HS-5 (cell line): ENCODE data around the gene ELP5.

Experiments
- DNase-seq: peaks from one replicate; pipeline ENCODE4 v3.0.0-alpha.2; 2012; ENCODE audit warnings: low read depth

ELP5 gene

GRCh38 chr17:7219229-7219811 is 32.7 kb upstream of the ELP5 start:
- DNase-seq: no peak

DNA sequence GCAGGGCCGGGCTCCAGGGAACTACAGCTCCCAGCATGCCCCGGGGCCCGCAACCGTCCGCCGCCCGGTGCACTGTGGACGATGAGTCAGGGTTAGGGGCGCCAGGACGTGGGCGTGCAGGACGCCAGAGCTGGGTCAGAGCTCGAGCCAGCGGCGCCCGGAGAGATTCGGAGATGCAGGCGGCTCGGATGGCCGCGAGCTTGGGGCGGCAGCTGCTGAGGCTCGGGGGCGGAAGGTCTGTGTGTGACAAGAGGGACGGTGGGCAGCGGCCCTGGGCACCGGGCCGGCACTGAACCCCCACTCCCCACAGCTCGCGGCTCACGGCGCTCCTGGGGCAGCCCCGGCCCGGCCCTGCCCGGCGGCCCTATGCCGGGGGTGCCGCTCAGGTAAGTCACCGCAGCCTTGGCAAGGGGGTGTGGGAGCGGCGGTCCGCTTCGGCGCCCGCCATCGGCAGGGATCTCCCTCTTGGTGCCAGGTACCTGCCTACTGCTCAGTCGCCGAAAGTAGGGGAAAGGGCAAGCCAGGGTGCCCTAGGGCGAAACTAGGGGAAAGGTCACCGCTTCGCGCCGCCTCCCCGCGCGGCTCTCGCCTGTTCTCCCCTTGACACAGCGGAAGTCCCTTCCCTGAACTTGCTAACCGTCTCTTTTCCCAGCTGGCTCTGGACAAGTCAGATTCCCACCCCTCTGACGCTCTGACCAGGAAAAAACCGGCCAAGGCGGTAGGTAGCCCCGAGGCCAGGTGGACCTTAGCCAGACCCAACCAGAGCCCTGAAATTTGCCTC is 32.0 kb upstream of the ELP5 start, which contains the start of the genes ACADVL and DLG4:
Gene ACADVL (plus strand): TSS at position 127 of the 781 bp plus-strand sequence. CDS start 47 bp downstream, at position 174.
Gene DLG4 (minus strand): TSS at position 25 of the 781 bp plus-strand sequence.
- DNase-seq: no peak

DNA sequence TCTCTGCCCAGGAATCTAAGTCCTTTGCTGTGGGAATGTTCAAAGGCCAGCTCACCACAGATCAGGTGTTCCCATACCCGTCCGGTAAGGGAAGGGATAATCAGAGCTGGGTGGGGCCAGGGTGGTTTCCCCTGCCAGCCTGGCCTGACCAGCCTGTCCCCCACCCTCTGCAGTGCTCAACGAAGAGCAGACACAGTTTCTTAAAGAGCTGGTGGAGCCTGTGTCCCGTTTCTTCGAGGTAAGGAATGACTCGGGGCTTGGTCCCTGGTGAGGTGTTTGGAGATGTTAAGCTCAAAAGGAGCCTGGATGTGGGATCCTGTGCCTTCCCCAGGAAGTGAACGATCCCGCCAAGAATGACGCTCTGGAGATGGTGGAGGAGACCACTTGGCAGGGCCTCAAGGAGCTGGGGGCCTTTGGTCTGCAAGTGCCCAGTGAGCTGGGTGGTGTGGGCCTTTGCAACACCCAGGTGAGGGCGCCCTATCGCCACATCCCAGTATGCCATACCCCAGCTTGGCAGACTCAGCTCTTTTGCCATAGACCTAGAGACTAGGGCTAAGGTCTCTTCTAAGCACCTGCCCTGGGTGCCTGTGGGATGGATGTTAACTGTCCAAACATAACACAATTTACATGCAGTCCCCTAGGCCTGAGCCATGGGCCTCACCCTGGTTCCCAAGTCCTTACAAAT is 31.3 kb upstream of the ELP5 start:
- no peak for DNase-seq

DNA sequence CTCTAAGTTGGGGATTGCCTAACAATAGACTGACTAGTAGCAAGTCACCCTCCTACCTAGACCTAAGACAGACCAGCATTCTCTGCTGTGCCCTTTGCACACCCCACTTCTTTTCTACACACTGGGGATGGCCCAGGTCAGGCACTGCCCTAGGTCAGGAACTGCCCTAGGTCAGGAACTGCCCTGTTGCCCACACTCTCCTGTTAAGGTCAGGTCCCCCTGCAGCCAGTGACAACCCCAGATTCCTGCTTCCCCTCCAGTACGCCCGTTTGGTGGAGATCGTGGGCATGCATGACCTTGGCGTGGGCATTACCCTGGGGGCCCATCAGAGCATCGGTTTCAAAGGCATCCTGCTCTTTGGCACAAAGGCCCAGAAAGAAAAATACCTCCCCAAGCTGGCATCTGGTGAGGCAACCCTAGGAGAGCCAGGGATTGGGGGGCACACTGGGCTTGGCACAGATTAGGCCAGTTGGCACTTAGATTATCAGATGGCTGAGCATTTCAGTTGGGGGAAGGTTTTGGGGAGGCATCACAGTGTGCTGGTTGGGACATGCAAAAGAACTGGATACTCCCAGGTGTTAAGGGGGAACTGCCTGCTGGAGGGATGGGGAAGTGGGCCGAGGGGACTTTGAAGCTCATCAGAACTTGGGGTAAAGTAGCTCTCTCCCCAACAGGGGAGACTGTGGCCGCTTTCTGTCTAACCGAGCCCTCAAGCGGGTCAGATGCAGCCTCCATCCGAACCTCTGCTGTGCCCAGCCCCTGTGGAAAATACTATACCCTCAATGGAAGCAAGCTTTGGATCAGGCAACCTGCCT is 30.5 kb upstream of the ELP5 start:
- DNase-seq: no peak

GRCh38 chr17:7222093-7222971 is 29.7 kb upstream of the ELP5 start:
- DNase-seq: no peak

DNA sequence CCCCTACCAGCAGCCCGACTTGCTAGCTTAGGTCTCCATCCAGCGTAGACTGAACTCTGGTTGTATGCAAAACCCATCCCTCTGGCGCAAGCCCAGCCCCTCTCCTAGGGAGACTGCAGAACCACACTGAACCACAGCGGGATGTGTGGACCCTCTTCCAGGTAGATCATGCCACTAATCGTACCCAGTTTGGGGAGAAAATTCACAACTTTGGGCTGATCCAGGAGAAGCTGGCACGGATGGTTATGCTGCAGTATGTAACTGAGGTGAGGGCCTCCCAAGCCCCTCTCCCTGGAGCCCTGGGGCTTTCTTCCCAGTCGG is 29.1 kb upstream of the ELP5 start:
- DNase-seq: no peak

DNA sequence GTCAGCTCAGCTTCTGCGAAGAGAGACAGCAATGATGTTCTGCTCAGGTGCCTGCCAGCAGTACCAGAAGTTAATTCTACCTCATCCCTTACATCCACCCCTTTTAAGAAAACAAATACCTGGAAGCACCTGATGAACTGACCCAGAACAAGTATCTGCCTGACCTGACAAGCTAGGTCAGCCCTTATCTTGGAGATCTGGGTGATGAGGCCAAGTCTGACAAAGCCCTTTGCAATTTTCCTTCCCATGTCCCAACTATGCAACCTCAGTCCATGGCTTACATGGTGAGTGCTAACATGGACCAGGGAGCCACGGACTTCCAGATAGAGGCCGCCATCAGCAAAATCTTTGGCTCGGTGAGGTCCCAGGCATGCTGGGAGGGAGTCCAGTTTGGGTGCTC is 28.6 kb upstream of the ELP5 start:
- no peak for DNase-seq

DNA sequence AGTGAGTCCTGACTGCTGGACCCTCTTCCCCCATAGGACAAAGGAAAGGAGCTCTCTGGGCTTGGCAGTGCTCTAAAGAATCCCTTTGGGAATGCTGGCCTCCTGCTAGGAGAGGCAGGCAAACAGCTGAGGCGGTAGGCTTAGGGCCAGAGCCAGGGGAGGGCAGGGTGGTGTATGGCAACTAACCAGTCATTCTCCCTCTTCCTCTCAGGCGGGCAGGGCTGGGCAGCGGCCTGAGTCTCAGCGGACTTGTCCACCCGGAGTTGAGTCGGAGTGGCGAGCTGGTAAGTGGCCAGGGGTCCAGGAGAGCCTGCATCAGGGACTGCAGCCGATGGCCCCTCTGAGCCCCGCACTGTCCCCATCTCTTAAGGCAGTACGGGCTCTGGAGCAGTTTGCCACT is 27.9 kb upstream of the ELP5 start:
- no peak for DNase-seq

- no peak for DNase-seq
These were observed 27.3 kb upstream of the ELP5 start for GRCh38 chr17:7224661-7225111.

GRCh38 chr17:7225711-7226331 is 26.2 kb upstream of the ELP5 start:
- no peak for DNase-seq

GRCh38 chr17:7226721-7227710 is 25.0 kb upstream of the ELP5 start:
- DNase-seq: no peak

DNA sequence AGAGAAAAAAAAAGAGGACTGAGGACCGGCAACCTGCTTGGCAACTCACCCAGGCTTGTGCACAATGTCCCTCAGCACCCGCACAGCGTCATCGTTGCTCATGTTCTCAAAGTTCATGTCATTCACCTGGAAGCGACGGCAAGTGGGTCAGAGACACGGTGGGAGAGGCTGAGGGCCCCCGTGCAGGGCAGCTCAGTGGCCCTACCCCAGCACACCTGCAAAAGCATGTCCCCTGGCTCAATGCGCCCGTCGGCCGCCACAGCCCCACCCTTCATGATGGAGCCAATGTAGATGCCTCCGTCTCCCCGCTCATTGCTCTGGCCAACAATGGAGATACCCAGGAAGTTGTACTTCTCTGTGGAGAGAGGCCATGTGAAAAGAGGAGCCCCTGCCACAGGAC is 23.1 kb upstream of the ELP5 start:
- no peak for DNase-seq

- DNase-seq: no peak
These were observed 22.5 kb upstream of the ELP5 start for GRCh38 chr17:7229504-7229903.

GRCh38 chr17:7232114-7232513 is 19.9 kb upstream of the ELP5 start:
- DNase-seq: no peak

DNA sequence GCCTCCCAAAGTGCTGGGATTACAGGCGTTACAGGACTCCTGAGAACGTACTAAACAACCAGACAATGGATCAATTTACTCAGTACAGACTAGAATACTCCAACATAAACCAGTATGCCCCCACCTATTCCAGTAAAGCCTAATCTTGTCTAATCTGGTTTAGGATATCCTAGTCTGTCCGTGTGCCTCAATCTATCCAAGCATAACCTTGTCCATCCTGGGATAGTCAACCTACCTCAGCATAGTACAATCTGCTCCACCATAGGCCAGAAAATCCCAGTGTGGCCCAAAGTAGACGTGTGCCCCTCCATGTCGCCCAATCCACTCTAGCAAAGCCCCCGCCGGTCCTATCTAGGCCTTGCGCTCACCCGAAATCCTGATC is 18.3 kb upstream of the ELP5 start:
- DNase-seq: no peak

DNA sequence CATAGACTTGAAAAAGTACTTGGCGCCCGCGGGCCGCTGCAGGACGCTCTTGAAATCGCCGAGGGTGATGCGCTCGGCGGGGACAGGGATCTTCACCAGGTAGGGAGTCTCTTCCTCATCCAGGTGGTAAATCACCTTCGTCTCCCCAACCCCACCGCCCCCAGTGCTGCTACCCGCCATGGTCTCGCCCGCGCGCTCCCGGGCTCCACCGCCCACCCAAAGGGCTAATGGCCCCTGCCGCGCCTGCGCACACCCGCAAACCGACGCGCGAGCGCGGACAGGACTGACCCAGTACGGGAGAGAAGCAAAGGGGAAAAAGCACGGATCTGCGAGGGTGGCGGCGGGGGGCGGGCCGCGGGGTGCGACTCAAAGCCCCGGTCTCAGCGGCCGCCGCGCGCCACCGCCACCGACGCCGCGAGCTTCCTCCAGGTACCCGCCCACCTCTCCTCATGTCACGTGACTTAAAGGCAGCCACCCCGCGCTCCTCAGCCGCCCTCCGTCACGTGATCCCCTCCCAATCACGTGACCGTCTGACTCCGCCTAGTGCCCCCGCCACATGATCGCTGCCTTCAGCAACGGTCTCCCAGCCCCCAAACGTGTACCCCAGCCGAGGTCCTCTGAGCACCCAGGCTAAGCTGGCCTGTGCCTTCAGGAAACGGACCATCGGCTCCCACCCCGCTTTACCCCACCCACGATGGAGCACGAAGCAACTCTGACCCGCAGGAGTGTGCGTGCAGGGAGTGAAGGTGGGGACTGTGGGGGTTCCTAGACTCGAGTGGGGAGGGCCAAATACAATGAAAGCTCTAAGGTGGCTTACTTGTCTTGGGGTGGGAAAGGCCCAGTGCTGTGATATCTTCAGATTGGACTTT is 17.7 kb upstream of the ELP5 start, which contains the start of gene DVL2:
Gene DVL2 (minus strand): TSS at position 435 of the 869 bp plus-strand sequence. CDS start 255 bp downstream, at position 180.
- DNase-seq: no peak

DNA sequence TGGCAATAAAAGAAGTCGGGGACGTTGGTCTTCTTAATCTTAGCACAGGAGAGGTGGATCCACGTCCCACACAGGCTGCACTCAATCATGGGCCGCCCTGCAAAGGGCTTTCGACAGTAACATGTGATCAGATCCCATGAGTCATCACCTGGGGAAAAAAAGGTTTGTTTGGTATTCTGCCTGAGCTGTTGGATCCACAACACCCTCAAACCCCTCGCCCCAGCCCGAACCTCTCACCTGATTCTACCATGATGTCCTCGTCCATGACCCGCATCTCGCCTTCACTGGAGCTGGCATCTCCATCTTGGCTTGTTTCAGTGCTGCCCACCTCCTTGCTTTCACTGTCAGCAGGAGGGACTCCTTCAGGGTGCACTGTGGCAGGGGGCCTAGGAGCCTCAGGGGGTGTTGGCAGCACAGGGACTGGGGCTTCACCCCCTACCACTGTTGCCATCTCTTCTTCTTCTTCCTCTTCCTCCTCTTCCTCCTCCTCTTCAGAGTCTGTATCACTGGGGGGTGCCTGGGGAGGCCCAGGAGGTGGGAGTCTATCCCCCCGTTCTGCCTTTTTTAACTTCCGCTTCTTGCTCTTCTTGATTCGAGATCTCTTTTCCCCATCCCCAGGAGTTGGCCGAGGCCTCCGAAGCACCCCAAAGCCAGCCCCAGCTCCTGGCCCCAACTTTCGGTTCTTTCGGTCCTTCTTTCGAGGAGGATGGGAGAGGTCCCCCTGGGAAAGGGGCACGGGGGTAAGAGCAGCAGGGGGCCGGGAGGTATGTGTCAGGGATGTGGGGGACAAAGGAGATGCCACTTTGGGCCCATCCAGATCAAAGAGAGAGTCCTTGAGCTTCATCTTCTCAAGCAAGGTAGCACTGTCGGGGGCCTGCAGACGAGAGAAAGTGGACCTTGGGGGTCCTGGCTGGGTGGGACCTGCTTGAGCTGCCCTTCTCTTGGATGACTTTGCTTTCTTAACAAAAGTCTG is 16.0 kb upstream of the ELP5 start:
- DNase-seq: no peak
